Esophagus muscularis mucosa (tissue), 4 donors: ENCODE measurements around the gene HYAL1.

Source experiments
- CTCF ChIP-seq, 3 experiments: fragments of 200-600 bp in 2 of 3; fragments of 450-650 bp in 1 of 3; sonication (generic) in 2 of 3; IDR thresholded peaks; one replicate each; pipeline ENCODE4 v1.5.1; 2017 to 2019; ENCODE audit warnings: antibody characterized with exemption in 3 of 3, mild to moderate bottlenecking in 2 of 3, moderate library complexity in 1 of 3
- EP300 ChIP-seq: sonication (generic); formaldehyde crosslinking; IDR thresholded peaks from one replicate; pipeline ENCODE4 v1.6.1; 2017; ENCODE audit warnings: antibody characterized with exemption
- POLR2A ChIP-seq: fragments of 450-650 bp; IDR thresholded peaks from one replicate; pipeline ENCODE4 v1.6.1; 2017; ENCODE audit warnings: antibody characterized with exemption, moderate library complexity, mild to moderate bottlenecking, low read depth

- TF ChIP-seq EP300 = no peak
- no peak for TF ChIP-seq CTCF (IDR thresholded peaks at IDR 0.05)
- no peak for TF ChIP-seq POLR2A
Measured at GRCh38 chr3:50270422-50271224, 32.8 kb downstream of the HYAL1 start.
